DOHH2 (cell line): ENCODE data around the gene MEI4.
A peak's percentile ranks its signal among the peaks of the same experiment; 100 is the strongest.
"Not testable (repeated sequence)": the region's sequence is repeated elsewhere in the genome, so short reads cannot be mapped to it uniquely, and the experiment has no call there.

ENCODE experiments used
- H3F3A ChIP-seq: fragments of 200-600 bp; sonication (generic), shearing (Covaris generic); 2 replicates; pipeline ENCODE4 v1.6.0; 2016; ENCODE audit warnings: antibody characterized with exemption, mild to moderate bottlenecking; ENCODE audit not compliant: control insufficient read depth, insufficient read depth
- H3K27ac ChIP-seq: fragments of 200-600 bp; sonication (generic); 2 replicates; pipeline ENCODE4 v1.5.1; 2014; ENCODE audit warnings: low read depth, mild to moderate bottlenecking, low read length, moderate library complexity
- H3K27me3 ChIP-seq: fragments of 200-600 bp; sonication (generic); 2 replicates; pipeline ENCODE4 v1.6.1; 2014; ENCODE audit warnings: mild to moderate bottlenecking, low read length, mixed read lengths; ENCODE audit not compliant: control insufficient read depth
- H3K36me3 ChIP-seq: fragments of 200-600 bp; sonication (generic); 2 replicates; pipeline ENCODE4 v1.6.1; 2014; ENCODE audit warnings: mild to moderate bottlenecking, low read length, moderate library complexity, mixed read lengths; ENCODE audit not compliant: control insufficient read depth
- H3K4me1 ChIP-seq: fragments of 200-600 bp; sonication (generic); 2 replicates; pipeline ENCODE4 v1.6.1; 2014; ENCODE audit warnings: mild to moderate bottlenecking, low read length, mixed read lengths; ENCODE audit not compliant: control insufficient read depth
- H3K4me2 ChIP-seq: fragments of 200-600 bp; sonication (generic); 2 replicates; pipeline ENCODE4 v1.6.0; 2014; ENCODE audit warnings: mild to moderate bottlenecking, low read length, moderate library complexity
- H3K4me3 ChIP-seq: fragments of 200-600 bp; sonication (generic); 2 replicates; pipeline ENCODE4 v1.5.1; 2014; ENCODE audit warnings: mild to moderate bottlenecking, low read length, mixed read lengths
- H3K79me2 ChIP-seq: fragments of 200-600 bp; sonication (generic); 2 replicates; pipeline ENCODE4 v1.6.1; 2014; ENCODE audit warnings: mild to moderate bottlenecking, low read length, mixed read lengths; ENCODE audit not compliant: control insufficient read depth
- H3K9me2 ChIP-seq: fragments of 200-600 bp; sonication (generic); replicated peaks from 2 replicates; pipeline ENCODE4 v1.6.1; 2014; ENCODE audit warnings: mild to moderate bottlenecking, low read length, mixed read lengths; ENCODE audit not compliant: control insufficient read depth
- H3K9me3 ChIP-seq: fragments of 200-600 bp; sonication (generic); 2 replicates; pipeline ENCODE4 v1.6.1; 2014; ENCODE audit warnings: antibody characterized with exemption, low read length, mixed read lengths; ENCODE audit not compliant: control insufficient read depth, insufficient read depth
- H4K20me1 ChIP-seq: fragments of 200-600 bp; sonication (generic); 2 replicates; pipeline ENCODE4 v1.6.0; 2014; ENCODE audit warnings: low read depth, mild to moderate bottlenecking, antibody characterized with exemption, low read length, moderate library complexity; ENCODE audit not compliant: control insufficient read depth, insufficient read depth
- CTCF ChIP-seq: fragments of 200-600 bp; sonication (generic); IDR thresholded peaks from one replicate; pipeline ENCODE4 v1.5.1; 2014; ENCODE audit warnings: antibody characterized with exemption, mild to moderate bottlenecking, low read depth, low read length; ENCODE audit not compliant: poor library complexity, severe bottlenecking
- EZH2phosphoT487 ChIP-seq: fragments of 200-600 bp; sonication (generic); IDR thresholded peaks from 2 replicates; pipeline ENCODE4 v1.6.1; 2017; ENCODE audit warnings: borderline replicate concordance, mild to moderate bottlenecking, antibody characterized with exemption, low read length, moderate library complexity, mixed read lengths

MEI4 gene

GRCh38 chr6:77740380-77740779 lies 87.5 kb downstream of the MEI4 start:
- H3F3A ChIP-seq = no peaks in the 10 kb centered on the region
- TF ChIP-seq EZH2phosphoT487 (no peak), CTCF (peak; percentile 46)
- no peaks in the 10 kb centered on the region for H3K27me3 ChIP-seq
- no peaks in the 10 kb centered on the region for H3K4me1 ChIP-seq
- H3K4me2 ChIP-seq = no peak overlapping the region
- H3K36me3 ChIP-seq = no peaks in the 10 kb centered on the region
- H3K9me2 ChIP-seq = no peaks in the 10 kb centered on the region
- H3K4me3 ChIP-seq = no peak overlapping the region
- no peaks in the 10 kb centered on the region for H4K20me1 ChIP-seq
- H3K27ac ChIP-seq = no peak overlapping the region
- no peaks in the 10 kb centered on the region for H3K79me2 ChIP-seq
- H3K9me3 ChIP-seq = no peaks in the 10 kb centered on the region; the same call in 1 of the 2 replicates

- not testable (repeated sequence) for H3K79me2 ChIP-seq, H3K9me3 ChIP-seq, H3K4me3 ChIP-seq, H3K9me2 ChIP-seq, H3K4me2 ChIP-seq, H3F3A ChIP-seq, H3K27ac ChIP-seq, H3K4me1 ChIP-seq, H4K20me1 ChIP-seq, H3K27me3 ChIP-seq, H3K36me3 ChIP-seq
Measured at GRCh38 chr6:77752156-77752555, 99.3 kb downstream of the MEI4 start.

- H3F3A ChIP-seq = no peaks in the 10 kb centered on the region
- H3K9me3 ChIP-seq = no peaks in the 10 kb centered on the region
- no peaks in the 10 kb centered on the region for H3K27me3 ChIP-seq
- H3K4me3 ChIP-seq = no peak overlapping the region
- no peaks in the 10 kb centered on the region for H3K9me2 ChIP-seq
- H3K27ac ChIP-seq = no peak overlapping the region
- no peaks in the 10 kb centered on the region for H3K4me1 ChIP-seq
- no peak for TF ChIP-seq CTCF
- no peak for TF ChIP-seq EZH2phosphoT487
- no peaks in the 10 kb centered on the region for H3K36me3 ChIP-seq
- no peak overlapping the region for H3K4me2 ChIP-seq
- no peaks in the 10 kb centered on the region for H4K20me1 ChIP-seq
- H3K79me2 ChIP-seq = no peaks in the 10 kb centered on the region
Measured at GRCh38 chr6:77762386-77762785, 109.5 kb downstream of the MEI4 start.

- no peaks in the 10 kb centered on the region for H3K4me1 ChIP-seq
Measured at GRCh38 chr6:77763124-77763523, 110.3 kb downstream of the MEI4 start.

More at GRCh38 chr6:77763124-77763523, 110.3 kb downstream of the MEI4 start:
- Histone ChIP-seq H3K79me2 (no peaks in the 10 kb centered on the region), H3F3A (no peaks in the 10 kb centered on the region), H3K9me3 (no peaks in the 10 kb centered on the region), H3K4me2 (no peak overlapping the region), H4K20me1 (no peaks in the 10 kb centered on the region), H3K36me3 (no peaks in the 10 kb centered on the region), H3K27ac (no peak overlapping the region), H3K4me3 (no peak overlapping the region), H3K27me3 (no peaks in the 10 kb centered on the region), H3K9me2 (no peaks in the 10 kb centered on the region)
- TF ChIP-seq EZH2phosphoT487 (no peak), CTCF (no peak)
